OCI-LY1 (cell line): Measurements from ENCODE around the gene SLC9A9.

Experiments
- EZH2 ChIP-seq: fragments of 200-600 bp; sonication (generic), shearing (Covaris generic); IDR thresholded peaks from 2 replicates; pipeline ENCODE4 v1.8.0; 2017; ENCODE audit warnings: borderline replicate concordance, mixed run types, mild to moderate bottlenecking, antibody characterized with exemption, low read length, moderate library complexity, mixed read lengths
- TF ChIP-seq, protein P1 (sequence below): fragments of 200-600 bp; sonication (generic), shearing (Covaris generic); IDR thresholded peaks from 2 replicates; pipeline ENCODE4 v1.5.1; 2017; ENCODE audit warnings: mild to moderate bottlenecking, antibody characterized with exemption, low read length, moderate library complexity, mixed read lengths

DNA sequence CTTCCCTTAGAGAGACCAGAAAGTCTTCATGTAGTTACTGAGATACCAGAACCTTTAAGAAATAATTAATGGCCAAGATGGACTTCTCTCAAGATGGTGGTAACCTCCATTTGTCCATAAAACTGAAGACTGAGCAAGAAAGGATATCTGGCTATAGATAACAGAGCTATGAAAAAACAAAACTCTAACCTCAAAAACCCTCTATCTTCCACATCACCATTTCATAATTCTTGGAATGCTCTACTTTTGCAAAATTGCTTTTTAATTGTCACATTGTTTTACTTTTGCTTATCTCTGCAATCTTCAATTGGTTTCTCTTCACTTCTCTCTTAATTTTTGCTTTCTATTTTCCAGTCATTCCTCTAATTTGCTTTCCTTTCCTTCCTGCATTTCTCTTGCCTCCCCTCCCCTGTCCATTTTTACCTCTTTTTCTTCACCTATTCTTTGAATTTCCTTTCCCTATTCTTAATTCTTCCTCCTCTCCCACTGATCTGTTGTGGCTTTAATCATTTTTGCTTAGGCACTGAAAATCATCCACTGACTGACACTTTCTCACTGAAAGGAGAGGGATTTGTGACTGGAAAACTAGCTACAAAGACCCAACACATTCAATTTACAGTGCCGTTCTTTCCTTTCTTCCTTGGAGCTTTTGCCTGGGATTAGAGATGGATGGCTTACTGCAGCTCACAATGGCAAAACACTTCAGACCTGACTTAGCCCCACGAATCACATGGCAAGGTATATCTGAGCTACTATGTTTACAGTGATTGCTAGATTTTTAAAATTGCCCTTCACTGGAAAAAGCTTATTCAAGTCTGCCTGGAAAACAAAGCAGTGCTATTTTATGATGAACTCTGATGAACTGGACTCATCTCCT, 485.9 kb downstream of the SLC9A9 start:
- TF ChIP-seq, protein P1, sequence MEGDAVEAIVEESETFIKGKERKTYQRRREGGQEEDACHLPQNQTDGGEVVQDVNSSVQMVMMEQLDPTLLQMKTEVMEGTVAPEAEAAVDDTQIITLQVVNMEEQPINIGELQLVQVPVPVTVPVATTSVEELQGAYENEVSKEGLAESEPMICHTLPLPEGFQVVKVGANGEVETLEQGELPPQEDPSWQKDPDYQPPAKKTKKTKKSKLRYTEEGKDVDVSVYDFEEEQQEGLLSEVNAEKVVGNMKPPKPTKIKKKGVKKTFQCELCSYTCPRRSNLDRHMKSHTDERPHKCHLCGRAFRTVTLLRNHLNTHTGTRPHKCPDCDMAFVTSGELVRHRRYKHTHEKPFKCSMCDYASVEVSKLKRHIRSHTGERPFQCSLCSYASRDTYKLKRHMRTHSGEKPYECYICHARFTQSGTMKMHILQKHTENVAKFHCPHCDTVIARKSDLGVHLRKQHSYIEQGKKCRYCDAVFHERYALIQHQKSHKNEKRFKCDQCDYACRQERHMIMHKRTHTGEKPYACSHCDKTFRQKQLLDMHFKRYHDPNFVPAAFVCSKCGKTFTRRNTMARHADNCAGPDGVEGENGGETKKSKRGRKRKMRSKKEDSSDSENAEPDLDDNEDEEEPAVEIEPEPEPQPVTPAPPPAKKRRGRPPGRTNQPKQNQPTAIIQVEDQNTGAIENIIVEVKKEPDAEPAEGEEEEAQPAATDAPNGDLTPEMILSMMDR, result no peak
- no peak for TF ChIP-seq EZH2
